ENCODE data around the gene ADARB2. TPM values are rescaled to one million over a fixed set of nuclear protein-coding genes. Genes with fewer than 3 reads are reported as not detected.
"Not testable (repeated sequence)": the region's sequence is repeated elsewhere in the genome, so short reads cannot be mapped to it uniquely, and the experiment has no call there.

Gene ADARB2
- total RNA-seq, 1 donor from 2014 or later: not detected

DNA sequence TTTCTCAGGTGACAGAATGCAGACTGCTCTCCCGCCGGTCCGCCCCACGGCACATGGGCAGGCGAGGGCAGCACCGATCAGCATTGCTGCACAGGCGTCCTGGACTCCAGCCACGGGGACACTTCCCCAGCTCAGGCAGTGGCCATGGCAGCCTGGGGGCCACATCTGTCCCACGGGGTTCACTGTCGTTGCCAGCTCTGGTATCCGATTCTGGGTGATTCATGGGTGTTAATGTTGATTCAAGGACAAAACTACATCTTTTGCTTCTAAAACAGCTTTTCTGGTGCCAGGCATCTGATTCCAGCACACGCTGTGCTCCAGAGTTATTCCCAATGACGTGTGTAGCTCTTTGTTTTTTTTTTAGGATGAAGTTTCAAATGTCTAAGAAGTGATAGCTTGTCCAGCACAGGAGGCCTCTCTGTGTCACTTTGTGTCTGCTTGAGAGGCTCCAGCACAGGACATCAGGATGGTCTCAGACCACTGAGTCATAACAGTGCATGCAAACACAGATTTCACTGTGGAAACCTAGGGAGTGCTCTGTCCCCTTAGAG is 463.1 kb downstream of the ADARB2 start:
- no peak for DNase-seq (ENCODE audit: low read depth, low spot score)

DNA sequence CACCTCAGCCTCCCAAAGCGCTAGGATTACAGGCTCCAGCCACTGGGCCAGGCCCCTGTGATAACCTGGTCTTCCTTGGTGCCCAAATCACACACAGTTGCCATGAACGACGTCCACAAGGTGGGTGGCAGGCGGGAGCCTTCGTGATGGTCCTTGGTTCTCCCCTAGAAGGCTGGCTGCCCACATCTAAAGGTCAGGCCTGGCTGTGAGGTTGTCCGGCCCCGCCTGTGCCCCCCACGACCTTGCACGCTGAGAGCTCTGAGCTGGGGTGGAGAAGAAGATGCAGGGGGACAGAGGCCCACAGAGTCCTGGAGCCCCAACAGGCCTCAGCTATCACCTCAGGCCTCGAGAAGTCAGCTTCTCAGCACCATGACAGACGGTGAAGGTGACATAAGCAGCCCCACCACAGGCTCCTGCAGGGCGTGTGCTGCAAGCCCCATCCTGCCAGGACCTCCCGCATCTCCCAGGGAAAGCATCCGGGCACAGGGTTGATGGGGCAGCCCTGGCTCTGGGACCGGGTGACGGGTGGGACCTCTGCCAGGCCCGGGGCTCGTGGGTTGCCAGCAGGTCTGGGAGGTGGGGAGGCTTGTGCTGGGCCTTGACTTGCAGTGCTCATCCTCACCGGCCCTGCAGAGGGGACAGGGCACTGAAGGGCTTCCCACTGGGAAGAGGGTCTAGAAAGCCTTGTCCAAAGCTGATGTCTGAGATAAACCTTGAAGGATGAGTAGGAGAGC is 463.8 kb downstream of the ADARB2 start:
- no peak for DNase-seq (ENCODE audit: low read depth, low spot score)

DNA sequence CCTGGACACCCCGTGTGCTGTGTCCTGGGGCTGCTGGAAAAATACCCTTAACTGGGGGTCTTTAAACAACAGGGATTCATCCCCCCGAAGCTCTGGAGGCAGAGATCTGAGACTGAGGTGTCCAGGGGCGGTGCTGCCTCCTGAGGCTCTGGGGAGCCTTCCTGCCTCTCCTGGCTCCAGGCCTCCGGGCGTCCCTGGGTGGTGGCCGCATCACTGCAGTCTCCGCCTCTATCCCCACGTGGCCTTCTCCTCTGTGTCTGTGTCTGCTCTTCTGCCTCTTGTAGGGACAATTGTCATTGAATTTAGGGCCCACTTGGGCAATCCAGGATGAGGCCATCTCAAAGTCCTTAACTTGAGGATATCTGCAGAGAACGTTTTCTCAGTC is 464.6 kb downstream of the ADARB2 start:
- no peak for DNase-seq (ENCODE audit: low read depth, low spot score)

GRCh38 chr10:1272079-1272776 is 465.1 kb downstream of the ADARB2 start:
- no peak for DNase-seq (ENCODE audit: low read depth, low spot score)

- DNase-seq (ENCODE audit: low read depth, low spot score): no peak
These were observed 466.4 kb downstream of the ADARB2 start for GRCh38 chr10:1270906-1271305.

GRCh38 chr10:1270490-1270889 is 466.8 kb downstream of the ADARB2 start:
- no peak for DNase-seq (ENCODE audit: low read depth, low spot score)

GRCh38 chr10:1268831-1269230 is 468.5 kb downstream of the ADARB2 start:
- DNase-seq (ENCODE audit: low read depth, low spot score): no peak

DNA sequence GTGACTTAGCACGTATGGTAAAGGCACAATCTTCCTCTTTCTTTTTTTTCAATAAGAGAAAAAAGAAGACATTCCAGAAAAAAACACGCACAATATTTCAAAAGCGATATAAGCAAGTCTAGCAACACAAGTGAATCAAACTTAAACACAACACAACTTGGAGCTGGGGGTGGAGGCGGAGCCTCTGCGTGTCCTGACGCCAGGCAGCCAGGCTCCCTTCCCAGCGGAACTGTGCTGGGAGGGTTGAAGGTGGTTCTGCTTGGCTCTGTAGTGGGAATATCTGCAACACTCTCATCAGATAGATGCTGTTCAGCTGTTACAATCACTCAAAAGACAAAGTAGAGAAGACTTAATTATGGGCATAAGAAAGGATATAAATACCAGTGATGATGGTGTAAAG is 469.8 kb downstream of the ADARB2 start:
- DNase-seq (ENCODE audit: low read depth, low spot score): no peak

DNA sequence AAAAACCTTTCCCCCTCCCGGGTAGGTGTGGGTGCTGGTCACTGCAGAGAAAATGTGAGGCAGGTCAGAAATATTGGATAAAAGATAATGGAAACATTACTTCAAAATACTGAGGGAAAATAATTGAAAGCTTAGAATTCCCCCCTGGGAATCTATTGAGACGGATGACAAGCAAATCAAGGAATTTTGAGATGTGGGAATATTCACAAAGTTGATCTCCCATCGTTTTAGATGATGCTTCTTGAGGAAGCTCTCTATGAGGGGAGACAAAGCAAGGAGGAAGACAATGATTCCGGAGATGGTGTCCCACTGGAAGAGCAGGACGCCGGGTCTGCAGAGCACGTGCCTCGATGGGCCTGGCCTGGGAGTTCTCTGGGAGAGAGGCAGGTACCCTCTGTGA is 470.2 kb downstream of the ADARB2 start:
- no peak for DNase-seq (ENCODE audit: low read depth, low spot score)

- no peak for DNase-seq (ENCODE audit: low read depth, low spot score)
These were observed 471.1 kb downstream of the ADARB2 start for GRCh38 chr10:1266033-1266802.

DNA sequence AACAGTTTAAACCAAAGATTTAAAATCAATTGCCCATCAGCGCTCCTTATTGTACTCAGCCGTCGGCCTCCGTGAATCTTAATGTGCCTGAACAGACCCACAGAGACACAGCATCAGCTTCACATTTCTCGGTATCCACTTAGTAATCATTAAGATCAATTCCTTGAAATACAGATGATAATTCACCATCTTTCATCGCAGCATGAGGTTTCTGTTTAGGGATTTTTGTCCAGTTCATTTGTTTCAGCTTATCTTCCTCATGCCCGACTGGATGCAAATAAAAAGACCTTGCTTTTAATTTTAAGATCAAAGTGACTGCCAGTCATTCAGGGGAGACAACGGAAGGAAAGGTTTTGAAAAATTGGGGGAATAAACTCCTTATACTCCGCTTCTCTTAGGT is 473.3 kb downstream of the ADARB2 start:
- DNase-seq (ENCODE audit: low read depth, low spot score): no peak

- DNase-seq (ENCODE audit: low read depth, low spot score): no peak
These were observed 480.1 kb downstream of the ADARB2 start for GRCh38 chr10:1257274-1257673.

DNA sequence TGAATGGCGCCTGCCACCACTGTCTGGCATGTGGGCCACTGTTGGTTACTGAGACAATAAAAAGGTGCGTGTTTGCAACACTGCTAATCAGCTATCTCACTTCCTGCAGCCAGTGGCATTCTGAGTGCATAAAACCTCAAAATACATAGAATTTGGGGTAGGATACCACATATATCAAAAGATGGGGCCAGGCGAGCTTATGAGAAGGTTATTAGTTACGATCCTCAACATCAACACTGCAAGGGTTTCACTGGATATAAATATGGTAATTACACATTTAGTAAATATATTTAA is 480.9 kb downstream of the ADARB2 start:
- no peak for DNase-seq (ENCODE audit: low read depth, low spot score)

- DNase-seq (ENCODE audit: low read depth, low spot score): no peak
These were observed 481.5 kb downstream of the ADARB2 start for GRCh38 chr10:1255600-1256431.

DNA sequence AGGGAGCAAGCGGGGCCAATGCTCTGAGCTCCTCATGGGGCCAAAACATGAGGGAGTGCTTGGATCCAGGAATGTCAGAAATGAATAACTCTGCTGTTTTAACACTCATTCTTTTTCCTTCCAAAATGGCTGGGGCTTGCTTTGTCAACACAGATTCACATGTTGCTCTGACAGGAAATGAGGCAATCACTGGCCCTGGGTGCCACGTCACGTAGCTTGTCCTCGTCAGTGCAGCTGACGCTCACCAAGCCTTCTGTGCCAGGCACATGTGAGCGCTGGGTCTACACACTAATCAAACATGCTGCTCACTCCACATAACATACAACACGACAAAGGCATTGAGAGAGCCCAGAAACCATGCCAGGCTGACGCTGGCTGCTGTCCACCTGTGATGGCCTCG is 482.2 kb downstream of the ADARB2 start:
- DNase-seq (ENCODE audit: low read depth, low spot score): no peak

DNA sequence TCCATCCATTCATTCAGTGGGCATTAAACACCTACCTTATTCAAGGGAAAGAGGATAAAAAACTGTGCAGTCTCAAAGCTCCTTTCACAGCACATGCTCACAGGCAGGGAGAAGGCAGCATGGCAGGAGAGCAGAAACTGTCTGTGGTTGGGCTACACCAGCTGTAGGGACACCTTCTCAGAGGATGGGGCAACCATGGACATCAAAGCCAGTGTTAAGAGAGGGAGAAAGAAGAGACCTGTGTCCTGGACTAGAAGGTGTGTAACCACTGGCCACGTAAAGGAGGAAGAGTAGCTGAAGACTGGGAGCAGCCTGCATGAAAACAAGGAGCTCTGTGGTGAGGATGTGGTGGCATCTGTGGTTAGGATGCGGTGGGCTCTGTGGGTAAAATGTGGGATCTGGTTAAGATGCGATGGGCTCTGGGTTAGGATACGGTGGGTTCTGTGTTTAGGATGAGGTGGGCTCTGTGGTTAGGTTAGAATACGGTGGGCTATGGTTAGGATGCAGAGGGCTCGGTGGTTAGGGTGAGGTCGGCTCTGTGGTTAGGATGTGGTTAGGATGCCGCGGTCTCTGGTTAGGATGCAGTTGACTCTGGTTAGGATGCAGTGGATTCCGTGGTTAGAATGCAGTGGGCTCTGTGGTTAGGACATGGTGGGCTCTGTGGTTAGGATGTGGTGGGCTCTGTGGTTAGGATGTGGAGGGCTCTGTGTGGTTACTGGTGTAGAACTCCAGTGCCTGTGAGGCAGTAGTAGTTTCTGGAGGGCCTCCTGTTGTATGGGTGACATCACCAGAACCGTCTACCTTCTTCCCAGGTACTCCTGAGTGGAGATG is 483.6 kb downstream of the ADARB2 start:
- DNase-seq (ENCODE audit: low read depth, low spot score): no peak

DNA sequence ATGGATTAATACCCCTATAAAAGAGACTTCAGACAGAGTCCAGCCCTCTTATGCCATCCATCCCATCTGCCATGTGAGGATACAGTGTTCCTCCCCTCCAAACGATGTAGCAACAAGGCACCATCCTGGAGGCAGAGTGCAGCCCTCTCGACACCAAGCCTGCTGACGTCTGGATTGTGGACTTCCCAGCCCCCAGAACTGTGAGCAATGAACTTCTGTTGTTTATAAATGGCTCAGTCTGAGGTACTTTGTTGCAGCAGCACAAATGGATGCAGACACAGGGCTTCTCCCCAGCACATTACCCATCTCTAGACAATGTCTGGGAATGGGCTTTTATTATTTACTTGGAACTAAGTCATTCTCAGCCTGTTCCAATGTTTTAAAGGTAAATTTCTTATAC is 485.6 kb downstream of the ADARB2 start:
- DNase-seq (ENCODE audit: low read depth, low spot score): no peak

- DNase-seq (ENCODE audit: low read depth, low spot score): no peak
These were observed 488.0 kb downstream of the ADARB2 start for GRCh38 chr10:1249142-1249920.

DNA sequence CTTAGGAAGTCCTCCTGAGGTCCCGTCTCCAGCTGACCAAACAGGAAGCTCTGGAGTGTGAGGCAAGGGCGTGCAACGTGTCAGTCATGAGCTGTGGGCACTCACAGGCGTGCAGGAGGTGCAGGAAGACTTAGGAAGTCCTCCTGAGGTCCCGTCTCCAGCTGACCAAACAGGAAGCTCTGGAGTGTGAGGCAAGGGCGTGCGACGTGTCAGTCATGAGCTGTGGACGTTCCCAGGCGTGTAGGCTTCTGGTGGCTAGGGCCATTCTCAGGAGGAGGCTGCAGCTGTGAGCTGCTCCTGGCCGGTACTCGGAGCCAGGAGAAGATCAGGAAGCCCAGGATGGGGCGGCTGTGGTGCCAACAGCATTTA is 489.1 kb downstream of the ADARB2 start:
- not testable (repeated sequence) for DNase-seq (ENCODE audit: low read depth, low spot score)
